IPS-11a (cell line): ENCODE measurements around the gene OR51I2.

Experiments
- H3K4me3 ChIP-seq: one replicate; pipeline ENCODE4 v1.5.1; 2013; ENCODE audit warnings: low read depth, low read length, control low read depth

Gene OR51I2

GRCh38 chr11:5505363-5506048 is 56.4 kb downstream of the OR51I2 start:
- no peak overlapping the region for H3K4me3 ChIP-seq
